Activated CD4-positive, alpha-beta T cell treated with anti-CD3 and anti-CD28 coated beads, Interleukin-2, amount 10 ng/mL, durations not matched to agents 24 days and 14 days (primary cell): ENCODE data around the gene PIK3R3. TPM values are rescaled to one million over a fixed set of nuclear protein-coding genes. Genes with fewer than 3 reads are reported as not detected.
A peak's percentile ranks its signal among the peaks of the same experiment; 100 is the strongest.
"Not testable (repeated sequence)": the region's sequence is repeated elsewhere in the genome, so short reads cannot be mapped to it uniquely, and the experiment has no call there.

ENCODE experiments used
- DNase-seq: peaks from one replicate; pipeline ENCODE4 v3.0.0; 2022
- H3K27ac Mint-ChIP-seq: one replicate; pipeline ENCODE4 v1.8.0; 2022; ENCODE audit warnings: mild to moderate bottlenecking, mixed read lengths
- H3K27me3 Mint-ChIP-seq: one replicate; pipeline ENCODE4 v1.8.0; 2022; ENCODE audit warnings: mixed read lengths
- H3K36me3 Mint-ChIP-seq: one replicate; pipeline ENCODE4 v1.8.0; 2022; ENCODE audit warnings: low read depth, mild to moderate bottlenecking, mixed read lengths
- H3K4me1 Mint-ChIP-seq: one replicate; pipeline ENCODE4 v1.8.0; 2021; ENCODE audit warnings: mixed read lengths
- H3K4me3 Mint-ChIP-seq: one replicate; pipeline ENCODE4 v1.8.0; 2022; ENCODE audit warnings: mild to moderate bottlenecking, moderate library complexity, mixed read lengths
- H3K9me3 Mint-ChIP-seq: one replicate; pipeline ENCODE4 v1.8.0; 2021; ENCODE audit warnings: mixed read lengths
- intact Hi-C: fragments of 100-400 bp; cut with micrococcal nuclease; formaldehyde crosslinking; loops from one replicate; pipeline ENCODE4 v1.15.1; 2023
- total RNA-seq: library from RNA; stranded (reverse); gene quantifications from 2 replicates; pipeline ENCODE4 v1.2.3, GENCODE V29; 2022

The PIK3R3 gene
- total RNA-seq, 1 donor from 2014 or later: 2.4 TPM

GRCh38 chr1:46057215-46057614, 75.2 kb downstream of the PIK3R3 start:
- H3K4me3 Mint-ChIP-seq, H3K9me3 Mint-ChIP-seq, DNase-seq, H3K36me3 Mint-ChIP-seq, H3K4me1 Mint-ChIP-seq, intact Hi-C loops, H3K27me3 Mint-ChIP-seq, H3K27ac Mint-ChIP-seq: not testable (repeated sequence)

- H3K36me3 Mint-ChIP-seq: peaks cover 2% of the 10 kb centered on the region
- H3K27ac Mint-ChIP-seq: no peak overlapping the region
- H3K27me3 Mint-ChIP-seq: peaks cover 3% of the 10 kb centered on the region
- intact Hi-C loops: no loop called here
- H3K4me1 Mint-ChIP-seq: no peaks in the 10 kb centered on the region
- no peak for DNase-seq
- no peak overlapping the region for H3K4me3 Mint-ChIP-seq
- H3K9me3 Mint-ChIP-seq: no peaks in the 10 kb centered on the region
These were observed 76.1 kb downstream of the PIK3R3 start for GRCh38 chr1:46056325-46056724.

- Mint-ChIP-seq H3K27ac (no peak overlapping the region), H3K36me3 (no peaks in the 10 kb centered on the region), H3K27me3 (peaks cover 12% of the 10 kb centered on the region), H3K4me3 (no peak overlapping the region), H3K9me3 (no peaks in the 10 kb centered on the region), H3K4me1 (no peaks in the 10 kb centered on the region)
- intact Hi-C loops: no loop called here
- DNase-seq: no peak
These were observed 78.7 kb downstream of the PIK3R3 start for GRCh38 chr1:46053734-46054133.

GRCh38 chr1:46044116-46044515, 88.3 kb downstream of the PIK3R3 start:
- intact Hi-C loops: no loop called here
- Mint-ChIP-seq H3K36me3 (no peaks in the 10 kb centered on the region), H3K27ac (no peak overlapping the region), H3K9me3 (no peaks in the 10 kb centered on the region), H3K27me3 (peaks cover 10% of the 10 kb centered on the region), H3K4me3 (no peak overlapping the region), H3K4me1 (peaks cover 3% of the 10 kb centered on the region)
- DNase-seq: no peak

- Mint-ChIP-seq H3K27ac (no peak overlapping the region), H3K4me3 (no peak overlapping the region), H3K9me3 (no peaks in the 10 kb centered on the region), H3K27me3 (peaks cover 8% of the 10 kb centered on the region), H3K4me1 (peaks cover 3% of the 10 kb centered on the region), H3K36me3 (no peaks in the 10 kb centered on the region)
- intact Hi-C loops: no loop called here
- no peak for DNase-seq
These were observed 88.9 kb downstream of the PIK3R3 start for GRCh38 chr1:46043458-46044017.

- no peak overlapping the region for H3K27ac Mint-ChIP-seq
- DNase-seq: no peak
- H3K4me1 Mint-ChIP-seq: peaks cover 3% of the 10 kb centered on the region
- H3K4me3 Mint-ChIP-seq: no peak overlapping the region
- H3K9me3 Mint-ChIP-seq: no peaks in the 10 kb centered on the region
- H3K27me3 Mint-ChIP-seq: peaks cover 3% of the 10 kb centered on the region
- no peaks in the 10 kb centered on the region for H3K36me3 Mint-ChIP-seq
- intact Hi-C loops: no loop called here
These were observed 90.5 kb downstream of the PIK3R3 start for GRCh38 chr1:46041974-46042373.

GRCh38 chr1:46041551-46041950, 90.9 kb downstream of the PIK3R3 start:
- Mint-ChIP-seq H3K27me3 (peaks cover 3% of the 10 kb centered on the region), H3K27ac (no peak overlapping the region), H3K36me3 (no peaks in the 10 kb centered on the region), H3K9me3 (no peaks in the 10 kb centered on the region), H3K4me1 (peaks cover 3% of the 10 kb centered on the region), H3K4me3 (no peak overlapping the region)
- no peak for DNase-seq
- intact Hi-C loops: no loop called here

- H3K27ac Mint-ChIP-seq: no peak overlapping the region
- no peaks in the 10 kb centered on the region for H3K36me3 Mint-ChIP-seq
- peaks cover 3% of the 10 kb centered on the region for H3K4me1 Mint-ChIP-seq
- peaks cover 3% of the 10 kb centered on the region for H3K27me3 Mint-ChIP-seq
- no peaks in the 10 kb centered on the region for H3K9me3 Mint-ChIP-seq
- intact Hi-C loops: no loop called here
- no peak for DNase-seq
- no peak overlapping the region for H3K4me3 Mint-ChIP-seq
These were observed 92.8 kb downstream of the PIK3R3 start for GRCh38 chr1:46039571-46040052.

GRCh38 chr1:46036894-46037839, 95.3 kb downstream of the PIK3R3 start:
- intact Hi-C loops: loop anchor here (1.0 kb wide), 2 partner anchors 142 to 186 kb away; no protein-coding TSS in a partner anchor
- Mint-ChIP-seq H3K9me3 (no peaks in the 10 kb centered on the region), H3K4me3 (no peak overlapping the region), H3K27me3 (no peaks in the 10 kb centered on the region), H3K36me3 (no peaks in the 10 kb centered on the region), H3K4me1 (no peaks in the 10 kb centered on the region), H3K27ac (no peak overlapping the region)
- DNase-seq: peak; percentile 95

GRCh38 chr1:46034601-46035516, 97.6 kb downstream of the PIK3R3 start:
- Mint-ChIP-seq H3K36me3 (no peaks in the 10 kb centered on the region), H3K27me3 (no peaks in the 10 kb centered on the region)

GRCh38 chr1:46030876-46031660, 101.4 kb downstream of the PIK3R3 start:
- H3K4me1 Mint-ChIP-seq: no peaks in the 10 kb centered on the region
- H3K27me3 Mint-ChIP-seq: no peaks in the 10 kb centered on the region
- no peak overlapping the region for H3K27ac Mint-ChIP-seq
- intact Hi-C loops: no loop called here
- DNase-seq: no peak
- H3K4me3 Mint-ChIP-seq: no peak overlapping the region
- peaks cover 3% of the 10 kb centered on the region for H3K36me3 Mint-ChIP-seq
- no peaks in the 10 kb centered on the region for H3K9me3 Mint-ChIP-seq

More at GRCh38 chr1:46034601-46035516, 97.6 kb downstream of the PIK3R3 start:
- no peak overlapping the region for H3K4me3 Mint-ChIP-seq
- DNase-seq: no peak
- no peaks in the 10 kb centered on the region for H3K4me1 Mint-ChIP-seq
- no peak overlapping the region for H3K27ac Mint-ChIP-seq
- intact Hi-C loops: no loop called here
- no peaks in the 10 kb centered on the region for H3K9me3 Mint-ChIP-seq

- no peak for DNase-seq
- Mint-ChIP-seq H3K4me3 (no peak overlapping the region), H3K27ac (no peak overlapping the region), H3K36me3 (peaks cover 3% of the 10 kb centered on the region), H3K4me1 (no peaks in the 10 kb centered on the region), H3K27me3 (no peaks in the 10 kb centered on the region), H3K9me3 (no peaks in the 10 kb centered on the region)
- intact Hi-C loops: no loop called here
These were observed 102.2 kb downstream of the PIK3R3 start for GRCh38 chr1:46030074-46030870.
